ENCODE results near the gene RGS4. TPM values are rescaled to one million over a fixed set of nuclear protein-coding genes. Genes with fewer than 3 reads are reported as not detected.

Gene RGS4
- total and polyA plus RNA-seq, 10 donors: 0.38 to 3.8 (median 1.6) TPM

- 90 to 96% (median 93%) methylated on average over 6 of the region's 6 CpGs for WGBS, 5 donors
Observed at GRCh38 chr1:163047951-163048659, 21.1 kb upstream of the RGS4 start.

GRCh38 chr1:163048869-163049268 lies 20.3 kb upstream of the RGS4 start:
- Histone ChIP-seq H3K4me1 (no peaks in the 10 kb centered on the region), H3K36me3 (no peaks in the 10 kb centered on the region), H3K9me3 (no peaks in the 10 kb centered on the region), H3K27me3 (replicated peaks in 1 of 7) (peaks cover 0 to 2% (median 0%) of the 10 kb centered on the region in 7 donors), H3K27ac (no peak overlapping the region), H3K4me3 (no peak overlapping the region)
- TF ChIP-seq POLR2A (IDR thresholded peaks at IDR 0.05) (no peak), CTCF (IDR thresholded peaks at IDR 0.05 in 8 of 11, conservative IDR thresholded peaks at IDR 0.05 in 3 of 11) (no peak), POLR2AphosphoS5 (IDR thresholded peaks at IDR 0.05) (no peak)
- intact Hi-C loops (cut with DNase I; ENCODE audit: low total_unique reads): no loop called here
- 66 to 82% (median 74%) methylated on average over 5 of the region's 5 CpGs for WGBS, 5 donors
- no peak for DNase-seq

More at GRCh38 chr1:163047951-163048659, 21.1 kb upstream of the RGS4 start:
- DNase-seq: no peak
- Histone ChIP-seq H3K4me3 (no peak overlapping the region), H3K27me3 (replicated peaks in 1 of 7) (no peaks in the 10 kb centered on the region), H3K9me3 (no peaks in the 10 kb centered on the region), H3K36me3 (no peaks in the 10 kb centered on the region), H3K27ac (no peak overlapping the region), H3K4me1 (no peaks in the 10 kb centered on the region)
- TF ChIP-seq CTCF (IDR thresholded peaks at IDR 0.05 in 8 of 11, conservative IDR thresholded peaks at IDR 0.05 in 3 of 11) (no peak), POLR2A (IDR thresholded peaks at IDR 0.05) (no peak), POLR2AphosphoS5 (IDR thresholded peaks at IDR 0.05) (no peak)
- intact Hi-C loops (cut with DNase I; ENCODE audit: low total_unique reads): no loop called here

- TF ChIP-seq CTCF (IDR thresholded peaks at IDR 0.05 in 8 of 11, conservative IDR thresholded peaks at IDR 0.05 in 3 of 11) (no peak), POLR2AphosphoS5 (IDR thresholded peaks at IDR 0.05) (no peak), POLR2A (IDR thresholded peaks at IDR 0.05) (no peak)
- H3K4me1 ChIP-seq: no peaks in the 10 kb centered on the region
- intact Hi-C loops (cut with DNase I; ENCODE audit: low total_unique reads): no loop called here
- H3K27ac ChIP-seq: no peak overlapping the region
- WGBS, 5 donors: 76 to 92% (median 81%) methylated on average over 6 of the region's 6 CpGs
- no peaks in the 10 kb centered on the region for H3K36me3 ChIP-seq
- DNase-seq: no peak
- H3K9me3 ChIP-seq: no peaks in the 10 kb centered on the region
- H3K27me3 ChIP-seq (replicated peaks in 1 of 7): peaks cover 0 to 5% (median 0%) of the 10 kb centered on the region in 7 donors
- no peak overlapping the region for H3K4me3 ChIP-seq
Observed at GRCh38 chr1:163049296-163049695, 19.9 kb upstream of the RGS4 start.

GRCh38 chr1:163050496-163050895 lies 18.7 kb upstream of the RGS4 start:
- Histone ChIP-seq H3K4me3 (no peak overlapping the region), H3K27ac (no peak overlapping the region), H3K4me1 (no peaks in the 10 kb centered on the region), H3K9me3 (no peaks in the 10 kb centered on the region), H3K27me3 (replicated peaks in 1 of 7) (peaks cover 0 to 5% (median 0%) of the 10 kb centered on the region in 7 donors), H3K36me3 (no peaks in the 10 kb centered on the region)
- no peak for DNase-seq
- TF ChIP-seq POLR2AphosphoS5 (IDR thresholded peaks at IDR 0.05) (no peak), CTCF (IDR thresholded peaks at IDR 0.05 in 8 of 11, conservative IDR thresholded peaks at IDR 0.05 in 3 of 11) (no peak), POLR2A (IDR thresholded peaks at IDR 0.05) (no peak)
- intact Hi-C loops (cut with DNase I; ENCODE audit: low total_unique reads): no loop called here
